CD4-positive, alpha-beta T cell treated with Interleukin-12 subunit alpha and Interleukin-12 subunit beta, for 1 hour (primary cell): ENCODE data around the gene TSC22D1.

Experiments used
- DNase-seq: peaks from one replicate; pipeline ENCODE4 v3.0.0-alpha.2; 2020

The TSC22D1 gene

GRCh38 chr13:44400736-44401135 lies 175.4 kb downstream of the TSC22D1 start:
- DNase-seq: no peak

- DNase-seq: no peak
Measured at GRCh38 chr13:44399074-44399473, 177.1 kb downstream of the TSC22D1 start.

GRCh38 chr13:44398606-44399005 lies 177.5 kb downstream of the TSC22D1 start:
- DNase-seq: no peak

GRCh38 chr13:44397766-44398223 lies 178.3 kb downstream of the TSC22D1 start:
- no peak for DNase-seq

- no peak for DNase-seq
Measured at GRCh38 chr13:44396701-44397580, 179.2 kb downstream of the TSC22D1 start.

- DNase-seq: no peak
Measured at GRCh38 chr13:44395976-44396694, 180.0 kb downstream of the TSC22D1 start.

GRCh38 chr13:44394658-44395057 lies 181.5 kb downstream of the TSC22D1 start:
- DNase-seq: no peak

- no peak for DNase-seq
Measured at GRCh38 chr13:44393391-44393790, 182.7 kb downstream of the TSC22D1 start.

- DNase-seq: no peak
Measured at GRCh38 chr13:44389876-44390275, 186.3 kb downstream of the TSC22D1 start.

GRCh38 chr13:44389060-44389666 lies 187.0 kb downstream of the TSC22D1 start:
- no peak for DNase-seq

- DNase-seq: no peak
Measured at GRCh38 chr13:44388427-44389059, 187.6 kb downstream of the TSC22D1 start.

- DNase-seq: no peak
Measured at GRCh38 chr13:44386913-44387556, 189.1 kb downstream of the TSC22D1 start.

- DNase-seq: no peak
Measured at GRCh38 chr13:44385847-44386246, 190.3 kb downstream of the TSC22D1 start.

GRCh38 chr13:44385401-44385800 lies 190.7 kb downstream of the TSC22D1 start:
- DNase-seq: no peak

- DNase-seq: no peak
Measured at GRCh38 chr13:44384778-44385177, 191.4 kb downstream of the TSC22D1 start.

GRCh38 chr13:44383945-44384344 lies 192.2 kb downstream of the TSC22D1 start:
- DNase-seq: no peak

GRCh38 chr13:44382635-44383145 lies 193.4 kb downstream of the TSC22D1 start:
- no peak for DNase-seq
